Stimulated activated CD4-positive, alpha-beta T cell treated with anti-CD3 and anti-CD28 coated beads, TNF-alpha, amount 100 ng/mL, for 24 hours (primary cell): ENCODE measurements around the gene TNKS1BP1.
"Not testable (repeated sequence)": the region's sequence is repeated elsewhere in the genome, so short reads cannot be mapped to it uniquely, and the experiment has no call there.

Experiments used
- DNase-seq, 3 experiments: peaks; one replicate each; pipeline ENCODE4 v3.0.0-alpha.2; 2020; ENCODE audit warnings: low read depth in 3 of 3

TNKS1BP1 gene

GRCh38 chr11:57324886-57325734 is at the start of gene TNKS1BP1:
Gene TNKS1BP1, minus strand, starts transcription at chr11:57324952. Its CDS starts 3,067 bp downstream, at chr11:57321885.
- DNase-seq, result peak; percentile 84 to 91 (median 86)

GRCh38 chr11:57373146-57373545 is 48.4 kb upstream of the TNKS1BP1 start:
- DNase-seq, result no peak

- no peak for DNase-seq
These were observed 46.2 kb upstream of the TNKS1BP1 start for GRCh38 chr11:57370941-57371340.

- DNase-seq, result no peak
These were observed 45.5 kb upstream of the TNKS1BP1 start for GRCh38 chr11:57370251-57370650.

- DNase-seq, result no peak
These were observed 44.1 kb upstream of the TNKS1BP1 start for GRCh38 chr11:57368845-57369232.

GRCh38 chr11:57368106-57368844 is 43.5 kb upstream of the TNKS1BP1 start:
- no peak for DNase-seq

GRCh38 chr11:57364851-57365660 is 40.3 kb upstream of the TNKS1BP1 start:
- no peak for DNase-seq

- no peak for DNase-seq
These were observed 38.7 kb upstream of the TNKS1BP1 start for GRCh38 chr11:57363131-57364080.

GRCh38 chr11:57361926-57362325 is 37.2 kb upstream of the TNKS1BP1 start:
- no peak for DNase-seq

- not testable (repeated sequence) for DNase-seq
These were observed 36.7 kb upstream of the TNKS1BP1 start for GRCh38 chr11:57361420-57361819.

GRCh38 chr11:57360991-57361390 is 36.2 kb upstream of the TNKS1BP1 start:
- DNase-seq, result no peak

- no peak for DNase-seq
These were observed 35.3 kb upstream of the TNKS1BP1 start for GRCh38 chr11:57359896-57360690.

- DNase-seq, result no peak
These were observed 34.6 kb upstream of the TNKS1BP1 start for GRCh38 chr11:57359396-57359795.

- DNase-seq, result no peak
These were observed 34.2 kb upstream of the TNKS1BP1 start for GRCh38 chr11:57358991-57359390.

GRCh38 chr11:57358543-57358961 is 33.8 kb upstream of the TNKS1BP1 start:
- no peak for DNase-seq

- no peak for DNase-seq
These were observed 33.1 kb upstream of the TNKS1BP1 start for GRCh38 chr11:57357856-57358255.

GRCh38 chr11:57357310-57357709 is 32.6 kb upstream of the TNKS1BP1 start:
- no peak for DNase-seq

- DNase-seq, result no peak
These were observed 31.5 kb upstream of the TNKS1BP1 start for GRCh38 chr11:57356268-57356667.

- DNase-seq, result no peak
These were observed 29.9 kb upstream of the TNKS1BP1 start for GRCh38 chr11:57354699-57355098.

- DNase-seq, result no peak
These were observed 29.1 kb upstream of the TNKS1BP1 start for GRCh38 chr11:57353852-57354251.
